ENCODE measurements around the gene TBC1D14. TPM values are rescaled to one million over a fixed set of nuclear protein-coding genes. Genes with fewer than 3 reads are reported as not detected.

Gene TBC1D14
- total RNA-seq, 1 donor from 2014 or later: 48.1 TPM

DNA sequence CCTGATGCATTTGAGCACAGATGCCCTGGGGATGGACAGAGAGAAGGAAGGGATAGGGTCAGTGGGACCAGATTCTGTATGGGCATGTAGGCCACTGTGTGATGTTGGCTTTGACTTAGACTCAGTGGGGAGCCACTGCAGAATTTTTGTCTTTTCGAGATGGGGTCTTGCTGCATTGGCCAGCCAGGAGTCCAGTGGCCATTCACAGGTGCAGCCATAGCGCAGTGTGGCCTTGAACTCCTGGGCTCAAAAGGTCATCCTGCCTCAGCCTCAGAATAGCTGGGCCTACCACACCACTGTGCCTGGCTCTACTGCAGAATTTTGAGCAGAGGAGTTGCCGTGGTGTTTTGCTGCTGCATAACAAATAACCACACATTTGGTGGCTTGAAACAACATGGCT is 22.8 kb downstream of the TBC1D14 start:
- ATAC-seq: no peak

DNA sequence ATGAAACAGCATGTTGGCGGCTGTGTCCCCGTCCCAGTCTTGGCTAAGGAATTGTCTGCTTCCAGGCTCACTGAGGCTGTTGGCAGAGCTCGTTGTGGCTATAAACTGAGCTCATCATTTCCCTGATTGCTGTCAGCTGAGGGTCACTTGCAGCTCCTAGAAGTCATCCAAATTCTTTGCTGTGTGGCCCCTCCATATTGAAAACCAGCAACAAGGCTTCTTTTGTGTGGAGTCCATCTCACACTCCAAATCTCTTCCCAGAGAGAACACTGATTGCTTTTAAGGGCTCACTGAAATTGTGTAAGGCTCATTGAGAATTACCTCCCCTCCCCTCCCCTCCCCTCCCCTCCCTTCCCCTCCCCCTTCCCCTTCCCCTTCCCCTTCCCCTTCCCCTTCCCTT is 23.3 kb downstream of the TBC1D14 start:
- no peak for ATAC-seq

DNA sequence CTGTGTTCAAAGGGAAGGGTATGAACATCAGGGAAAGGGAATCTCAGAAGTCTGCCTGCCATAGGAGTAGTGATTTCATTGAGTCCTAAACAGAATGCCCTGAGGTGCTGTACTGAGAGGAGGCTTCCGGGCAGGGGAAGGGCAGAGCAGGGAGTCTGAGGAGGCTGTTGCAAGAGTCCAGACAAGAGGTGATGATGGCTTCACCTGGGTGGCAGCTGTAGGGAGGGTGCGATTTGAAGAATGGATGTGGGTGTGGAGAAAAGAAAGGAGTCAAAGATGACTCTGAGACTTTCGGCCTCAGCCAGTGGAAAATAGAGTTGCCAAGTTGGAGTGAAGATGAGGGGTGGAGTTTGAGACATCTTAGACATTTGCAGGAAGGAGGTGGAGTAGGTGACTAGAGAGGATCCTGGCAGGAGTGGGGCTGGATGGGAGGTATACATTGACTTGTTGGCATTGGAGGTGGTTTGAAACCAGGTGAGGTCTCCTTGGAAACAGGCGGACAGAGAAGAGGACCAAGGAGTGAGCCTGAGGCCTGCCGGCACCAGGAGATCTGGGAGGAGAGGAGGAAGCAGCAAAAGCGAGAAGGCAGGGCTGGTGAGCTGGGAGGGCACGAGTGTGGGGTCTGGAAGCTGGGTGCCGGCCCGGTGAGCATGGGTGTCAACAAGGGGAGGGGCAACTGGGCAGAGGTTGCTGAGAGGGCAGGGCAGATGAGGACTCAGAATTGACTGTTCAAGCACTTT is 24.2 kb downstream of the TBC1D14 start:
- no peak for ATAC-seq

DNA sequence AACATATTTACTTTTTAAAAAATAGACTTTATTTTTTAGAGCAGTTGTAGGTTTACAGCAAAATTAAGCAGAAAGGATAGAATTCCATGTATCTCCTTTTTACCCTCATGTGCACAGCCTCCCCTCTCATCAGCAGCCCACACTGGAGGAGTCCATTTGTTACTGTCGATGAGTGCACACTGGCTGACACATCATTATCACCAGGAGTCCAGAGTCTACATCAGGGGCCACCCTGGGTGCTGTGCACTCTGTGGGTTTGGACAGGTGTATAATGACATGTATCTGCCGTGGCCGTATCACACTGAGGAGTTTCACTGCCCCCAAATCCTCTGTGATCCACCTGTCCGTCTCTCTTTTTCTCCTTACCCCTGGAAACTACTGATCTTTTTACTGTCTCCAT is 26.3 kb downstream of the TBC1D14 start:
- ATAC-seq: no peak

DNA sequence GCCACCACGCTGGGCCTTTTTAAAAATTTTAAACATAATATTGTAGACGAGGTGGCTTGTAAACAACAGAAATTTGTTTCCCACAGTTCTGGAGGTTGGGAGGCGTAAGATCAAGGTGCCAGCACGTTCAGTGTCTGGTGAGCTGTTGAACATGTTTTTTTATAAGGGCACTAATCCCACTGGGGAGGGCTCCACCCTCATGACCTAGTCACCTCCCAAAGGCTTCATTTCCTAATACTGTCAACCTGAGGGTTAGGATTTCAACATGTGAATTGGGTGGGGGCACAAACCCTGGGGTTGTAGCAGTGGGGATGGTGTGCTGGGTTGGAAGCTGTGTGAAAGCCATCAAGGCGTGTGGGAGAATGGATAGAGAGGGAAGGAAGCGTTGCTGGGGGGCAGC is 27.6 kb downstream of the TBC1D14 start:
- no peak for ATAC-seq

DNA sequence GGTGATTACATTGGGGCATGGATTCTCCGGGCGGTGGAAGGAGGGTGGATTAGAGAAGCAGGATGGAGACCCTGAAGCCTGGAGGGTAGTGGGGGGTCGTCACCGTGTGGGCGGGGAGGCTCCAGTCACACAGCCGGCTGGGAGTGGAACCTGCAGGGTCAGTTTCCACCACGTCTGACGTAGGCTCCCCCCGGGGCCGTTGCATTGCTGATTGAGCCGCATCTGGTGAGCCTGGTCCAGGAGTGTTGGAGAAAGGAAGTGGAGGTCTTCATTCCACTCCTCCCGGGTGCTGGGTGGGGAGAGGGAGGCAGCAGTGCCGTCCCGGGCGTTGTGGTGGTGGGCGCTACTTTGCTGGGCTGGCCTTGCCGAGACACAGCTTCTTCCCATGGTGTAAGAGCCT is 28.1 kb downstream of the TBC1D14 start:
- no peak for ATAC-seq

DNA sequence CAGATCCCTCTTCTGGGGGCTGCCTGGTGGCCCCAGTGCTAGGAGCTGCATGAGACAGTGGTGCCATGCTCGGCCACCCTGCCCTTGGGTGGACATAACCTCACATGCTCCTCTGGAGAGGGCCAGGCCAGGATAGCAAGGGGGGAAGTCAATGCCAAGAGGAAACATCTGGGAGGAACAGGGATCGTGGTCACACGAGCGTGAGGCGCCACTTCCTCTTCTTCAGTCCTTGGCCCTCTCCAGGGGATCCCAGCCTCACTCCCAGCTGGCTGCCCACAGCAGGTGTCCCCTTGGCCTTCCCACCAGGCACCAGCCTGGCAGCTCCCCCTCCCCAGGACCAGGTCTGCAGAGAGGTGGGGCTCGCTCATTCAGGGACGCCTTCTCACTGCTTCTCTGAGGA is 28.6 kb downstream of the TBC1D14 start:
- peak; percentile 19 for ATAC-seq

DNA sequence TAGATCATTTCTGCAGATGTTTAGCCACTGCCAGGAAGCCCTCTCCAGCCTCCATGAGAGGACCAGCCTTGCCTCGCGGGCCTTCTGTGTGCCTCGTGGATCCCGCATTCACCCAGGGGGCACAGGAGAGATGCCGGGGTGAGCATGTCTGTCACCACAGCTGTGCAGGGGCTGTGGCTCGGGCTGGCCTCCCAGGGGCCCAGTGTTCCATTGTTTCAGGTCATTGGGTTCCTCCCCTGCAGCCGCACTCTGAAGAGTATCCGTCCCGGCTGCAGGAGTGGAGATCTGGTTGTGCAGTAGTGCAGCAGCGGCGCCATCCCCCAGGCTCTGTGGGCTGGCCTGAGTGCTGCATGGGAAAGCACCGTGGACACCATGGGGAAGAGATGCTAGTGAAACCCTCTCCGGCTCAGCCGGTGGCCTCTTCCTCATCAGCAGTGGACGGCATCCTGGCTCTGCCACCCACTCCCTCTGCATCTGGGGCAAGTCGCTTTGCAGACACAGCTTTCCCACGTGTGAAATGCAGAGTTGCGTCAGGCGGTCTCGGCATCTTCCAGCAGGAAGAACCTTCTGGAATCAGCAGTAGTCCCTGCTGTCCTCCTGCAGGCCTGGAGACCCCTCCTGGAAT is 29.1 kb downstream of the TBC1D14 start:
- peak; percentile 3 for ATAC-seq

DNA sequence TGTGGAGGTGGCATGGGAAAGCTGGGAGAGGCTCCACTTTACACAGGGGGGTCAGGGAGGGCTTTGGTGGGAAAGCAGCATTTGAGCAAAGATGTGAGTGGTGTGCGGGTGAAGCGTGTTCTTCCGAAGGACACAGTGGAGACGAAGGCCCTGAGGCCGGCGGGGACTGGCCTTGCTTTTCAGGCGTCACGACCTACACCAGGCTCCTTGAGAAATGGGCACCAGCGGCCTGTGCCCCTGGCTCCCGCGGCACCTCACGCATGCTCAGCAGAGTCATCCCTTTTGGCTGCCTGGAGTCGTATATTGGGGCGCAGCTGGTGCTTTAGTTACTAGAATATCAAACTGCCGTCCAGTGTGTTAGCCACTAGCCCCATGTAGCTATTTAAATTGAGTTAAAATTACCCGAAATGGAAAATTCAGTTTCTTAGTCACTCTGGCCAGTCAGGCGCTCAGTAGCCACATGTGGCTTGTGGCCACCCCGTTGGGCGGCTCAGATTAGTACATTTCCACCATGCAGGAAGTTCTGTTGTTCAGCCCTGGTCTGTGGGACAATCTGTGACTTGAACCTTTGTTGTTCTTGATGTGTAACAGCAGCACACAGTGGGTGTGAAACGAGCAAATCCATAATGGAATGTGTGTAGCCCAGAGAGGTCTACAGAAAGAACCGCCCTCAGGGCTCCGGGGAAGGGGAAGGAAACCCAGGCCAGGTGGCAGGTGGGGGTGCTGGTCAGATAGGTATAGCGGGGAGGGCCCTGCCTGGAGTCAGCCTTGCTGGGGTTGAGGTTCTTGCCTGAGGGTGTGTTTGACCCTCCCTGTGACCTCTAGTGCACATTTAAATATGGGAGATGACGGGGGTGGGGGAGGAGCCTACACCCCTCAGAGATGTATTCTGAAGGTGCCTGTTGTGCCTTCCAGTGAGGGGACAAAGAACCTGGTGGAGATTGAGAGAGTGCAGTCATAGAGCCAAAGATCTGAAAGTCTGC is 30.4 kb downstream of the TBC1D14 start:
- no peak for ATAC-seq

DNA sequence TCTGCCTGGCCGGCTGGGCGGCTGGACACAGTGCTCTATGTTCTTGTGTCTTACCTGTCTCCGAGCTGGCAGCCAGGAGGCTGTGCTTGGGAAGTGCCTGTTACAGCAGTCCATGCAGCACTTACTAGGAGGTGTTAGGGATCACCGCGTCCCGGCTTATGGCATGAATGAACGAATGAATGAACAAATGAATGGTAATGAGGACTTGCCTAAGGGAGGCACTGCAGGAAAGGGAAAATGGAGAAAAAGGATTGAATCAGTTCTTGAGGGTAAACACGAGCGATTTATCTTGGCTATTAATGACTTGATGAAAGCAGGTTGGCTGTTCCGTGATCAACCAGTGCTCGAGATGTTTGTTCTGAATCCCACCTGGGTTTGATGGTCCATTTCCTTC is 31.1 kb downstream of the TBC1D14 start:
- ATAC-seq: no peak

DNA sequence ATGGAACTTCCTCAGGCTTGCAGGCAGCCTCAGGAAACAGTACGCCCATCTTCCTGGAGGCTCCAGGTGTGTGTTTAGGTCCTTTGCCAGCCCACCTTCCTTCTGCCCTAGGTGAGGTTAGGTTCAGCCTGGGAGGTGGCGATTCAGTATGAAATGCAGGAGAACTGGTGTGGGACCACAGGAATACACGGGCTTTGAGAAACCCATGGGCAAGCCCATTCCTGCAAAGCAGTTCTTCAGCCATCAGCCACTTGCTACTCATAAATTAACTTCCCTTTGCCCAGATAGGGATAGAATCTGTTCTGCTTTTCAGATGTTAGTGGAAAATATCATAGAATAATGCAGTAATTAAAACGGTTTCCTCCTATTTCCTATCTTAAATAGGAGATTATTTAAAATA is 32.2 kb downstream of the TBC1D14 start:
- ATAC-seq: peak; percentile 12

DNA sequence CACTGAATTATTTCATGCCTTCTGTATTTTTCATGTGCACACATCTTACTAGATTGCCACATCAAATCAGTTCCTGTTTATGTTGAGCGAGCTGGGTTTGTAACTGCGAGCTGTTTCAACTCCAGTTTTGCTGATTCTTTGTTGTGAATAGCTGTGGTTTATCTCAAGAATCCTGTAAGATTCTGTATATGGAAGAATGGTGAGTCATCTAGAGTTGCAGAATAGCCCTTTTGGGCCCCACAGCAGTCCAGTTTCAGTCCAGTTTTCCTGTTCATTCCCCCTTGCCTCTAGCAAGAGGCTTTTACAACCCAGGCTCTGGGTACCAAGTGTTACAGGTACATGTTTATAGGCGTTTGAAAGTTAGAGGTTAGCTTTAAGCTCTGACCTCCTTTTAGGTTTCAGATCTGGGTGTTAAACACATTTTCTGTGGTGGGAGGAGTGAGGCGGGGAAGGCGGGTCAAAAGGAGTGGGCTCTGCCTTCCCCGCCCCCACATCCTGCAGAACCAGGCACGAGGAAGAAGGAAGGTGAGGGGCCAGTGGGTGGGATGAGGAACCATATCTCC is 32.7 kb downstream of the TBC1D14 start:
- peak; percentile 58 for ATAC-seq

DNA sequence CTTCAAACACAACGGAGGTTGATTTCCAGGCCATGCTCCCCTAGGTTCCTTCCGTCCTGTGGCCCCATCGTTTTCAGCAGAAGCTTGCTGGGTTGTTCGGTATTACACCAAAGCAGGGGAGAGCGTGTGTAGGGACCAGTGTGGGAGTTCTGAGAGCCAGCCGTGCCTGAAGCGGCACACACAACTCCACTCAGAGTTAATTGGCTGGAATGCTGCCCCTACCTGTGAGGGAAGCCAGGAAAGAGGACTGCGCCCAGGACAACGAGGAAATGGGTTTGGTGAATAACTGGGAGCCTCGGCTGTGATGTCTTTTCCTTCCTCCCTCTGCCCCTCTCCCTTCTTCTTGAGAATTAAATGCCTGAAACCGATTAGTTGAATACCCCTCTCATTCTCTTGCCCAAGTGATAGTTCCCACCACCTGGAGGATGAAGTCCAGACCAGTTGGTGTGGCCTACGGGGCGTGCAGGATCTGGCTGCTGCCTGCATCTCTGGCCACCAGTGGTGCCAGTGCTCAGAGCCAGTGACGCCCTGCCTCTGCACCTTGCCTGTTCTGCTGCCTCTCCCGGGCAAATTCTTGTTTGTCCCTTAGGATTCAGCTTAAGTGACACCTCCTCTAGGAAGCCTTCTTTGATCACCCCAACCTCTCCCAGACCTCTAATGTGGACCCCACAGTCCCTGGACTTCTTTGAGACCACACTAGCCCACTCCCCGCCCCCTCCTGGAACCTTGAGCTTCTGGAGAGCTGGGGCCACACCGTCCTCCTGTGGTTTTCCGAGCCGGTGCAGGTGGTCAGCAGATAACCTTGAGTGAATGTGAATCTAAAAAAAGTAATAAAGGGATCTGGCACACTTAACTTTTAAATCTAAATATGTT is 33.6 kb downstream of the TBC1D14 start:
- ATAC-seq: no peak

DNA sequence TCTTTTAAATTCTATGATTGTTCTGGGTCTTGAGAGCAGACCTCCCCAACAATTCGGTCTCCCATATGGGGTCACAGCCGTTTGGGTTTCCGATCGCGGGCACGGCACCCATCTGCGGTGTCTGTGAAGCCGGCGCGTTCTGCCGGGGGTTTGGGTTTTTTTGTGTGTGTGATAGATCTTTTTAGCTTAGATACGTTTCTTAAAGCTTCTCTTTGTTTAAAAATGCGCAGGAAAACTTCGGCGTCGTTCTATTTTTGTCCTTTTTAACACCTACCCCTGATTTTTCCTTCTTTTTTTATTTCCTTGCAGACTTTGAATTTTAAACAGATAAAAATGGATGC is 34.2 kb downstream of the TBC1D14 start:
- ATAC-seq: no peak

DNA sequence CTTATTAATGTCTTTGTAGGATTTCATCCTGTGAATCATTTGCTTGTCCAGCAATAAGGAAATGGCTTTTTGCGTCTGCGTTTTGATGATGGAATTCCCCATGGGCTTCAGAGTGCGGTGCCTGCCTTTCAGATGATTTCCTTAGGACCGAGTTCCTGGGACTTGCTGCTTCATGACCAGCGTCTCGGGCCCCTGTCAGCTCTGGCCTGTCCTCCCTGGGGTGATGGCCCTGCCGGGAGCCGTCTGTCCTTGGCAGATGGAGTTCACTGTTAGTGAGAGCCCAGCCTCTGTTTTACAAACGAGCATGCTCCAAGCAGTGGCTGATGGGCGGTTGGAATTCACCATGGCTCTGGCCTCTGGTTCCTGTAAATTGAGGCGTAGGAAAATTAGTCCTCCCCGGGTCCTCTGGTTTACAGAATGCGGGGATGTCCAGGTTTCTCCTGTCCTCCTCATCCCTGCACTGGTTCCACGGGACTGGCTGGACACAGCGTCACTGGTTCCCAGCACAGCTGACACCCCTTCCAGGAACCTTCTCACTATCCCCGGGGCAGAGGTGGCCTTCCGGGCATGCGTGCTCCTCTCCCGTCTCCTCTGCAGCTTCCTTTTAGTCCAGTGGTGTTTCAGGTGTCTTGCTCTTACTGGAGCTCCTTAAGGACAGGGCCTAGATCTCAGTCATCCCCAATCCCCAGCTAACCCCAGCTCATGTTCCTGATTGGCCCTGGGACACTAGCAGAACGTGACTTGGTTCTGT is 34.9 kb downstream of the TBC1D14 start:
- ATAC-seq: no peak

DNA sequence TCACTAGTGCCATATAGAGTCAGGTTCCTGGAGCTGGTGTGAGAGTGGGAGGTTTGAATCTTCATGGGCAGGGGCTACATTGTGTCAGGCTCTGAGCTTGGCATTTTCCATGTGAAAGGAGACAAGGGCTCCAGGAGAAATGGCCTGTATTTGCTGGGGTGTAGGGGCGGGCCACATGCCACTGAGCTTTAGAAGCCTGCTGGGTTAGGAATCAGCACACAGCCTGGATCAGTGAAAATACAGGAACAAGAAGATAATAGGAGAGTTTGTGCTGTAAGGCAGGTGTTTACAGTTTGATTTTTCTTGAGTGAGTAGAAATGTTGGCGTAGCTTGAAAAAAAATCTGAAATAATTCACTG is 35.4 kb downstream of the TBC1D14 start:
- ATAC-seq: no peak

DNA sequence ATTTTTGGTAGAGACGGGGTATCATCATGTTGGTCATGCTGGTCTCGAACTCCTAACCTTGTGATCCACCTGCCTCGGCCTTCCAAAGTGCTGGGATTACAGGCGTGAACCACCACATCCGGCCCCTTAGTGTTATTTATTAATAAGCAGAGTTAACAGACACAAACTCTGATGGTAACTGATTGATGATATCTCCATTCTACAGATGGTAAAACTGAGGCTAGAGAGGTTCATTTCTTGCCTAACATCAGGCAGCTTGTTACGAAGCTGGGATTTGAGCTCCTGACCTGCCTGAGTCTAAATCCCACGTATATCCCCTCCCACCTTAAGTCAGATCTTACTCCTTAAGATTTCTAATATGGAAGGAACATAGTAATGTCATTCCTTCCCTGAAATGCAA is 36.9 kb downstream of the TBC1D14 start:
- no peak for ATAC-seq

DNA sequence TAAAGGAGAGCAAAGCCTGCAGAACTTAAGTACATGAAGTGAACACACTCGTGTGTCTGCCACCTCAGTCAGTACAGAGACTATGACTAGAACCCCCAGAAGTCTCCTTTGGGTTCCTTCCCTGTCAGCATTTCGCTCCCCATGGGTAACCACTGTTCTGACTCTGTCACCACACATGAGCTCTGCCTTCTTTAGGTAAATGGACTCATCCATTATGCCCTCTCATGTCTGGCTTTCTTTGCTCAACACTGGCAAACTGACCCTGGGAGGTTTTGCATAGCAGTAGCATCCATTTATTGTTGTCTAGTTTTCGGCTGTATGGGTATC is 38.5 kb downstream of the TBC1D14 start:
- no peak for ATAC-seq

DNA sequence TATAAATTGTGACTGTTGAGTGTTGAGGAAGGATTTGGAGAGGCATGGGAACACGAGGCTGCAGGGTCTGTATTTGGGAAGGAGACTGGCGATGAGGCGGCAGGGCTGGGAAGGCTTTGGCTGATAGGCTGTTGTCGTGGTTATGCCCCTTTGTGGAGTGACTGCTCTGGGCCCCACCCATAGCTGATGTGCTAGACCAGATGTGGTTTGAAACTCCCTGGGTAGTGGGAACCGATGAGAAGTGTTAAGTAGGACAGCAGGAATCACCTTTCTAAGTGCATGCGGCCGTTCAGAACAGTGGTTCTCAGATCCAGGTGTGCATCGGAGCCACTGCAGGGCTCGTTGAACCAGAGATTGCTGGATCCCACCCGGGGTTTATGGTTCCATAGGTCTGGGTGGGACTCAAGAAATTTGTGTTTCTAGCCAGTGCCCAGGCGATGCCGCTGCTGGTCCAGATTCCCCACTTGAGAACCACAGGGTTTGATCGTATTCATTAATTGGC is 42.3 kb downstream of the TBC1D14 start:
- ATAC-seq: no peak

DNA sequence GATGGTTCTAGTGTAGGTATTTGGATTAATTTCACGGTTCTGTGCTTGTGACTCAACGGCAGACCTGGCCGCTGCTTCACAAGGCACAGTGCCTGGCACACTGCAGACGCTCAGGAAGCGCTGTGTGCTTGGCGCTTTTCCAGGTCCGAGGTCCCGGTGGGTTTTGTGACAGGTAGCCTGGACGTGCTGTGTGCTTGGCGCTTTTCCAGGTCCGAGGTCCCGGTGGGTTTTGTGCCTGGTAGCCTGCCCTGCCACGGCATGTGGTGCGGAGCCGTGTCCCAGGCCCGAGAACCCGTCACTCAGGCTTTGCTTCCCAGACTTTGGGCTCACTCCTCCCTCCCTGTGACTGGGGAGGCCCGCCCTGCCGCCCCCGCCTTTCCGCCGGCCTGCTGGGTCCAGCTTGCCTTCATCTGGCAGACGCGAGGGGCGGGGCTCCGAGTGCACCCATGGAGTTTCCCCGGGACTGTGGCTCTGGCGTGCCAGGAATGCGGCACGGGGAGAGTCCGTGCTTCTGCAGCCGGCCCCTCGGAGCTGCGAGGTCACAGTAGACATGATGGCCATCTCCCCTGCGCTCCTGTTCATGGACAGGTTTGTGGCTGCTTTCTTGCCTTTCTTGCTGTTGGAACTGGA is 44.2 kb downstream of the TBC1D14 start:
- ATAC-seq: peak; percentile 87
